Activated CD4-positive, alpha-beta memory T cell treated with anti-CD3 and anti-CD28 coated beads for 36 hours (primary cell): ENCODE data around the gene GGT7. TPM values are rescaled to one million over a fixed set of nuclear protein-coding genes. Genes with fewer than 3 reads are reported as not detected.
"Not testable (repeated sequence)": the region's sequence is repeated elsewhere in the genome, so short reads cannot be mapped to it uniquely, and the experiment has no call there.

Source experiments
- CTCF ChIA-PET: fragments of 350-600 bp; sonication (Branson Sonifier 250); formaldehyde crosslinking; loops from one replicate; lab custom pipeline; 2021; ENCODE audit warnings: antibody characterized with exemption, inconsistent platforms; lab: Charles Lee
- POLR2A ChIA-PET: fragments of 350-600 bp; sonication (Branson Sonifier 250); formaldehyde crosslinking; loops from one replicate; lab custom pipeline; 2021; ENCODE audit warnings: antibody characterized with exemption; lab: Charles Lee
- DNase-seq: peaks from one replicate; pipeline ENCODE4 v3.0.0-alpha.2; 2020
- H3K27ac Mint-ChIP-seq: one replicate; pipeline ENCODE4 v1.8.0; 2021; ENCODE audit warnings: mixed read lengths
- H3K27me3 Mint-ChIP-seq: one replicate; pipeline ENCODE4 v1.8.0; 2021; ENCODE audit warnings: mixed read lengths
- H3K36me3 Mint-ChIP-seq: one replicate; pipeline ENCODE4 v1.8.0; 2021; ENCODE audit warnings: mixed read lengths
- H3K4me1 Mint-ChIP-seq: one replicate; pipeline ENCODE4 v1.8.0; 2021; ENCODE audit warnings: low read depth, mixed read lengths
- H3K4me3 Mint-ChIP-seq: one replicate; pipeline ENCODE4 v1.8.0; 2021; ENCODE audit warnings: mild to moderate bottlenecking, mixed read lengths
- H3K9me3 Mint-ChIP-seq: one replicate; pipeline ENCODE4 v1.8.0; 2021; ENCODE audit warnings: mixed read lengths
- intact Hi-C: fragments of 100-400 bp; cut with micrococcal nuclease; formaldehyde crosslinking; loops from one replicate; pipeline ENCODE4 v1.15.1; 2023
- total RNA-seq, 2 experiments: library from RNA; stranded (reverse); gene quantifications; one replicate each; pipeline ENCODE4 v1.2.3, GENCODE V29; 2021

Gene GGT7, protein sequence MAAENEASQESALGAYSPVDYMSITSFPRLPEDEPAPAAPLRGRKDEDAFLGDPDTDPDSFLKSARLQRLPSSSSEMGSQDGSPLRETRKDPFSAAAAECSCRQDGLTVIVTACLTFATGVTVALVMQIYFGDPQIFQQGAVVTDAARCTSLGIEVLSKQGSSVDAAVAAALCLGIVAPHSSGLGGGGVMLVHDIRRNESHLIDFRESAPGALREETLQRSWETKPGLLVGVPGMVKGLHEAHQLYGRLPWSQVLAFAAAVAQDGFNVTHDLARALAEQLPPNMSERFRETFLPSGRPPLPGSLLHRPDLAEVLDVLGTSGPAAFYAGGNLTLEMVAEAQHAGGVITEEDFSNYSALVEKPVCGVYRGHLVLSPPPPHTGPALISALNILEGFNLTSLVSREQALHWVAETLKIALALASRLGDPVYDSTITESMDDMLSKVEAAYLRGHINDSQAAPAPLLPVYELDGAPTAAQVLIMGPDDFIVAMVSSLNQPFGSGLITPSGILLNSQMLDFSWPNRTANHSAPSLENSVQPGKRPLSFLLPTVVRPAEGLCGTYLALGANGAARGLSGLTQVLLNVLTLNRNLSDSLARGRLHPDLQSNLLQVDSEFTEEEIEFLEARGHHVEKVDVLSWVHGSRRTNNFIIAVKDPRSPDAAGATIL
- total RNA-seq = 10 to 100 TPM; 12.3 to 14.2 TPM

DNA sequence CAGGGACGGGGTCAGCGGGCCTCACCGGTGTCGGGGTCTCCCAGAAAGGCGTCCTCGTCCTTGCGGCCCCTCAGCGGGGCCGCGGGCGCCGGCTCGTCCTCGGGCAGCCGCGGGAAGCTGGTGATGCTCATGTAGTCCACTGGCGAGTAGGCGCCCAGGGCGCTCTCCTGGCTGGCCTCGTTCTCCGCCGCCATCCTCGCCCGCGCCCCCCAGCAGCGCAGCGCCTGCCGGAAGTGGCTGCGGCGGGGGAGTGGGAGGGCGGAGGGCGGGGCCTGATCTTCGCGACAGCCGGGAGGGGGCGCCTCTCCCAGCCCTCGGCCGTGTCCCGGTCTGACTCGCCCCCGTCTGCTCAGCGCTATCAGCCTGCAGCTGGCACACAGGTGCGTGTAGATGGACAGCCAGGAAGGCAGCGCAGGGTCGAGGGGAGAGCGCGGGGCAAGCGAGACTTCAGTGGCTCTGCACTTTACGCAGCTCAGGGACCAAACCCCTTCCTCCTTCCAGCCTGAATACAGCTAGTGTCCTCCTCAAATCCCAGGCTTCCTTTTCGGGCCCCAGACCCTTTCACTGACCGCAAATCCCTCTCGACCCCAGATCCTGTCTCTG, at the start of gene GGT7:
TSS of gene GGT7 (minus strand) at position 235 of the 603 bp plus-strand sequence. CDS start at position 194, 41 bp downstream.
- ChIA-PET POLR2A (interaction anchor here (1.0 to 2.6 kb wide), 3 partner anchors 15 to 99 kb away, joined by 3 to 16 read pairs (median 3); partner anchors contain the start of genes GSS and MYH7B), CTCF (interaction anchor here (0.6 to 5.7 kb wide), 16 partner anchors 9 to 396 kb away, joined by 3 to 139 read pairs (median 3); partner anchors contain the start of genes GSS and MYH7B)
- Mint-ChIP-seq H3K36me3 (no peaks in the 10 kb centered on the region), H3K27me3 (no peaks in the 10 kb centered on the region), H3K4me1 (peaks cover 56% of the 10 kb centered on the region), H3K4me3 (peak within 1 kb of the TSS; percentile 64), H3K9me3 (no peaks in the 10 kb centered on the region), H3K27ac (peak within 1 kb of the TSS; percentile 6)
- DNase-seq = peak; percentile 93
- intact Hi-C loops = loop anchor here (10.0 kb wide), 1 partner anchor 742 kb away; the partner anchor contains the start of gene SPAG4

DNA sequence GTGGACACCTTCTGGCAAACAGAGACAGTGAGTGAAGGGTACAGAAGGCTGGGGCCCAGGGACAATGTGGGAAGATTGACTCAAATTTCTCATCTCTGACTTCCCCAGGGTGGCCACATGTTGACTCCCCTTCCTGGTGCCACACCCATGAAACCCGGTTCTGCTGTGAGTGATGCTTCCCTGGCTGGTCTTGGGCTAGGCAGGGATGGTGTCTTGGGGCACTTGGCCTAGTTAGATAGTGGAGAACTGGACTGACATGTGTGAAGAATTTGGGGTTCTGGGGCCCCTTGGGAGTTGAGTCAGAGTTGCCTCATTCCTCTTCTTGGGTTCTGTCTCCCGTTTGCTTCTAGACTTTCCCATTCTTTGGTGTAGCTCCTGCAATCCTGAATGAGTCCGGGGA, 48.8 kb upstream of the GGT7 start:
- no peaks in the 10 kb centered on the region for H3K9me3 Mint-ChIP-seq
- no peak overlapping the region for H3K4me3 Mint-ChIP-seq
- peak; percentile 52 for DNase-seq
- H3K4me1 Mint-ChIP-seq = peaks cover 47% of the 10 kb centered on the region
- no peak overlapping the region for H3K27ac Mint-ChIP-seq
- CTCF ChIA-PET = interaction anchor here (1.1 kb wide), 1 partner anchor 51 kb away, joined by 3 read pairs; no protein-coding TSS in a partner anchor
- intact Hi-C loops = no loop called here
- POLR2A ChIA-PET = no interaction called here
- H3K27me3 Mint-ChIP-seq = no peaks in the 10 kb centered on the region
- peaks cover 19% of the 10 kb centered on the region for H3K36me3 Mint-ChIP-seq

DNA sequence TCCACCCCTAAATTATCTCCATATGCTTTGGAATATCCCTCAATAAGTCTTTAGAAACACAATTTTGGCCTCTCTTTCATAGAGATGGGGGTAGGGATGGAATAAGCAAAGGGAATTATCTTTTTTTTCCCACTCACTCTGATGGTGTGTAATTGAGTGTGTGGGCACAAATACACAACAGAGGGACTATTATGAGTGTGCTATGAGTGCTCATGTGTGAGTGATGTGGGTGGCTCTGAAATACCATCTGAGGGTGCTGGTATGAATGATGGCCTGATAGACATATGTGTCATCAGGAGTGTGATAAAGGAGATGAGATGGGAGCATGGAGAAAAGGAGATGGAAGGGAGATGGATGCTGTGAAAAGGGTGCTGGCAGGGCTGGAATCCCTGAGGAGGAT, 47.4 kb upstream of the GGT7 start:
- Mint-ChIP-seq H3K36me3 (peaks cover 18% of the 10 kb centered on the region), H3K27ac (peak overlapping the region; percentile 20), H3K4me1 (peaks cover 47% of the 10 kb centered on the region), H3K27me3 (no peaks in the 10 kb centered on the region), H3K4me3 (no peak overlapping the region), H3K9me3 (no peaks in the 10 kb centered on the region)
- CTCF ChIA-PET = interaction anchor here (0.6 kb wide), 1 partner anchor 396 kb away, joined by 3 read pairs; no protein-coding TSS in a partner anchor
- intact Hi-C loops = loop anchor here (1.0 kb wide), 1 partner anchor 29 kb away; no protein-coding TSS in a partner anchor
- POLR2A ChIA-PET = interaction anchor here (2.3 kb wide), 1 partner anchor 29 kb away, joined by 6 read pairs; no protein-coding TSS in a partner anchor
- DNase-seq = peak; percentile 24

DNA sequence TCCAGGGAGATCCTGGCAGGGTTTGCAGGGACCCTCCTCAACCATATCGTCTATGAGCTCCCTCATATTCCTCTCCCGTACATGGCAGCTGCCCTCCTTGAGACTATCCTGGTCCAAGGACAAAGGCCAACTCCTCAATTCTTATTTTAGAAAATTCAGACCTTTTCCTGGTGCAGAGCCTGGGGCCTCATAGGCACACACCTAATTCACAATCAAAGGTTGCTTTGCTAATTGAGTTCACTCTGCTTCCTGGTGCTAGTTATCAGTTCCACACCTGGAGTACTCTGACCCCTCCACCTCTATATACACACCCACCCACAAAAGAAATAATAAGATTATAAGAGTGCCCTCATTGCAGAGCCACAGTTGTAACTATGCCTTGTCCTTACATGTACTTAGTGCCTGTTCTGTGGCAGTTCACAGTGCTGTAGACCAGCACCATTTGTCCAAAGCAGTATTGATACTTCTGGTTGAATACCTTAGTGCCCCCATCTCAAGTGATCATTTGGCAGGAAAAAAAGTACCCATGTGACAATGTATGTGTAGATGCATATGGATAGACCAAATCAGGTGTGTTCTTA, 44.2 kb upstream of the GGT7 start:
- Mint-ChIP-seq H3K4me3 (no peak overlapping the region), H3K36me3 (peaks cover 18% of the 10 kb centered on the region), H3K27me3 (no peaks in the 10 kb centered on the region), H3K4me1 (peaks cover 47% of the 10 kb centered on the region), H3K9me3 (no peaks in the 10 kb centered on the region), H3K27ac (no peak overlapping the region)
- CTCF ChIA-PET = interaction anchor here (0.6 to 1.5 kb wide), 3 partner anchors 39 to 42 kb away, joined by 3 to 7 read pairs (median 4); partner anchors contain the start of genes ACSS2, GSS and MYH7B
- POLR2A ChIA-PET = interaction anchor here (0.7 to 1.1 kb wide), 2 partner anchors 24 to 105 kb away, joined by 3 read pairs; no protein-coding TSS in a partner anchor
- DNase-seq = no peak
- intact Hi-C loops = no loop called here

DNA sequence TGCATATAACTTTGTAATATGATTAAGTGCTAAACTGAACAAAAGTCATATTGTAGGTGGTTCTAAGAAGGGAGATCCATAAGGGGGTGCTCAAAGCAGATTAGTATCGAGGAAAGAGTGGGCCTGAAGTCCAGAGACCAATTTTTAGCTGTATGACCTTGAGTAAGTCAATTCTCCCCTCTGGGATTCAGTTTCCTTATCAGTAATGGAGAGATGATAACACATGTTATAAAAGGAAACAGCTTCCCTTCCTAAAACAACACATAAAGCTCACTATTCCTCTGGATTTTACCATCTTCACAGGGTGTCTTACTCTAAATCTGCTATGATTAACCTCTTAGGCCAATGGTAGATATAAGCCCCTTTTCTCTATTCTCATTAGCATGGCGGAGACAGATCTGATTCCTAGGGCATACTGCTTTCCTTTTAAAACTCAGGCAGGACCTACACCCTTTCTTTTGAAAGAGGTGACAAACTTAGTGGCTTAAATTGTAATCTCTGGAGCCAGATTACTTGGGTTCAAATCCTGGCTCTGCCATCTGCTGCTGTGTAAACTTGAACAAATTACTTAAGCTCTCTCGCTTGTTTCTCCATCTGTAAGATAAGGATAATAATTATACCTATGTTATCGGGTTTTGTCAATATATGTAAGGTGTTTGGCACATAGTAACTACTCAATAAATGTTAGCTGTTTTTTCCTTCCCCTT, 43.2 kb upstream of the GGT7 start:
- CTCF ChIA-PET = interaction anchor here (0.6 to 1.5 kb wide), 3 partner anchors 40 to 41 kb away, joined by 3 to 7 read pairs (median 4); partner anchors contain the start of genes ACSS2, GSS and MYH7B
- peaks cover 37% of the 10 kb centered on the region for H3K4me1 Mint-ChIP-seq
- POLR2A ChIA-PET = interaction anchor here (0.7 kb wide), 1 partner anchor 104 kb away, joined by 3 read pairs; no protein-coding TSS in a partner anchor

DNA sequence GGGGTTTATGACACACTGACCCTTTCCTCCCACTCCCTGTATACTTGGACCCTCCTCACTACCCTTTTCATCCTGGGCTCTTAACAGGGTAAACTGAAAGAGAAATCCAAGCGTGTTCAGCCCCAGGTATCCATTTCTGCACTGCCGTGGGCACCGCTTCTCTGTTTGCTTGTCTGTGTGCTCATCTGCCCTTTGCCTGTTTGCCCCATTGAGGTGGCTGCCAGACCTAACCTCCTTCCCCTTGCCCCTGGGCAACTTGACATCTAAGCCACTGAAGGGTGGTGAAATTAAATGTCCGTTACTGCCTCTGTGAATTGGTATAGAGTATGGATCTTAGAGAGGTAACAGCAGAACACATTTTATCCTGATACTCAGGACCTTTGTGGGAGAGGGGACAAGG, 42.5 kb upstream of the GGT7 start:
- no peaks in the 10 kb centered on the region for H3K27me3 Mint-ChIP-seq
- intact Hi-C loops = no loop called here
- no peaks in the 10 kb centered on the region for H3K9me3 Mint-ChIP-seq
- H3K4me1 Mint-ChIP-seq = peaks cover 30% of the 10 kb centered on the region
- DNase-seq = no peak
- CTCF ChIA-PET = no interaction called here
- H3K4me3 Mint-ChIP-seq = no peak overlapping the region
- H3K27ac Mint-ChIP-seq = no peak overlapping the region
- H3K36me3 Mint-ChIP-seq = peaks cover 12% of the 10 kb centered on the region
- POLR2A ChIA-PET = interaction anchor here (0.6 kb wide), 1 partner anchor 13 kb away, joined by 6 read pairs; no protein-coding TSS in a partner anchor

More for the DNA sequence above, 43.2 kb upstream of the GGT7 start:
- Mint-ChIP-seq H3K27me3 (no peaks in the 10 kb centered on the region), H3K9me3 (no peaks in the 10 kb centered on the region), H3K36me3 (peaks cover 16% of the 10 kb centered on the region), H3K27ac (no peak overlapping the region), H3K4me3 (no peak overlapping the region)
- intact Hi-C loops = no loop called here
- DNase-seq = no peak

DNA sequence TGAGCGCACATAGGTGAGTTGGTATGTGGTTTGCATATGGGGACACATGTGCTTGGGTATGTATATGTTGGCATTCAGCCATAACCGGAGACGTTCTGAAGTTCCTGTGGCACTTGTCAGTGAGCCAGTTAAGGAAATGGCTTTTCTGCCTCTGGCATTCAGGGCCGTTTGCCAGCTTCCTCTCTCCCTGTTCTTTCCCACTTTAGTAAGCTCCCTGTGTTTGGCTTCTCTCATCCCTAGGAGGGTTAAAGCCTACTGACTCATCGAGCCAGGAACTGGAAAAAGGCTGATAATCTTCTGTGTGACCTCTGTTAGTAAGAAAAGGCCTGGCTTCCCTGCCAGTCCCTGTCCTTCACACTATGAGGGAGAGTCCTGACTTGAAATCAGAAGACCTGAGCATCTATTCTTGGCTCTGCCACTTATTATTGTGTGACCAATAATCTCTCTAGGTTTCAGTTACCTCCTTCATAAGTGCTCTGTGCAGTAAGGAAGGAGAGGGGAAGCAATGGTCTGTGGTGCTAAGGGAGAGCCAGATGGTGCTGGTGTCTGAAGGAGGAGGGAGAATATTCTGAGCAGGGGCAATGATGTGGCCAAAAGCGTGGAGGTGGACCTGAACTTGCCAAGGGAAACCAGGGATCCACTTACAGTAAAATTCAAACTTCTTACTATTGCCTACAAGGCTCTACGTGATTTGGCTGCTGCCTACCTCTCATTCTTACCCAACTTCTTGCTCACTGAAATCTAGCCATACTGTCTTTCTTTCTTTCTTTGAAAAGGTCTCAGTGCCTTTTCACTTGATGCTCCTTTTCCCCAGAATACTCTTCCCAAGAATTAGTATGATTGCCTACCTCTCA, 35.2 kb upstream of the GGT7 start:
- H3K27ac Mint-ChIP-seq = no peak overlapping the region
- no peaks in the 10 kb centered on the region for H3K27me3 Mint-ChIP-seq
- intact Hi-C loops = no loop called here
- H3K4me3 Mint-ChIP-seq = no peak overlapping the region
- H3K9me3 Mint-ChIP-seq = no peaks in the 10 kb centered on the region
- DNase-seq = no peak
- POLR2A ChIA-PET = no interaction called here
- H3K4me1 Mint-ChIP-seq = peaks cover 11% of the 10 kb centered on the region
- no peaks in the 10 kb centered on the region for H3K36me3 Mint-ChIP-seq
- CTCF ChIA-PET = no interaction called here

DNA sequence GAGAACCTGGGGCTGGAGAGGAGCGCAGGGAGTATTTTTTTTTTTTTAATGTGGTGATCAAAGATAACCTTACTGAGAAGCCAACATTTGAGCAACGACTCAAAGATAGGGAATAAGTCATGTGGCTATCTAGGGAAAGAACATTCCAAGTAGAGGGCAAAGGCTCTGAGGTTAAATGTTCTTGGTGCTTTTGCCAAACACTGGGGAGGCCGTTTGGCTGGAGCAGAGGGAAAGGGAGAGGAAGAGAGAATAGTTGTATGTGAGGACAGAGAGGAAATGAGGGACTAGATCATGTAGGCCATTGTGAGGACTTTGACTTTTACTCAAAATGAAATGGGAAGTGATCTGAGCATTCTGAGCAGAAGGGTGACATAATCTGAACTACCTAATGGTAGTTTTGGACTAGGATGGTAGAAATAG, 31.6 kb upstream of the GGT7 start:
- DNase-seq = no peak
- peaks cover 11% of the 10 kb centered on the region for H3K4me1 Mint-ChIP-seq
- no peak overlapping the region for H3K27ac Mint-ChIP-seq
- ChIA-PET CTCF (no interaction called here), POLR2A (no interaction called here)
- peaks cover 5% of the 10 kb centered on the region for H3K36me3 Mint-ChIP-seq
- H3K9me3 Mint-ChIP-seq = no peaks in the 10 kb centered on the region
- H3K4me3 Mint-ChIP-seq = no peak overlapping the region
- H3K27me3 Mint-ChIP-seq = no peaks in the 10 kb centered on the region
- intact Hi-C loops = no loop called here

DNA sequence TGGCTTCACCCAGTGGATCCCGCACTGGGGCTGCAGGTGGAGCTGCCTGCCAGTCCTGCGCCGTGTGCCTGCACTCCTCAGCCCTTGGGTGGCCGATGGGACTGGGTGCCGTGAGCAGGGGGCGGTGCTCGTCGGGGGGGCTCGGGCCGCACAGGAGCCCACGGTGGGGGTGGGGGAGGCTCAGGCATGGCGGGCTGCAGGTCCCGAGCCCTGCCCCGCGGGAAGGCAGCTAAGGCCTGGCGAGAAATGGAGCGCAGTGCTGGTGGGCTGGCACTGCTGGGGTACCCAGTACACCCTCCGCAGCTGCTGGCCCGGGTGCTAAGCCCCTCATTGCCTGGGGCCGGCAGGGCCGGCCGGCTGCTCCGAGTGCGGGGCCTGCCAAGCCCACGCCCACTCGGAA, 26.1 kb upstream of the GGT7 start:
- H3K36me3 Mint-ChIP-seq, DNase-seq, H3K27ac Mint-ChIP-seq, intact Hi-C loops, H3K27me3 Mint-ChIP-seq, H3K4me1 Mint-ChIP-seq, H3K4me3 Mint-ChIP-seq, H3K9me3 Mint-ChIP-seq, CTCF ChIA-PET, POLR2A ChIA-PET: not testable (repeated sequence)

DNA sequence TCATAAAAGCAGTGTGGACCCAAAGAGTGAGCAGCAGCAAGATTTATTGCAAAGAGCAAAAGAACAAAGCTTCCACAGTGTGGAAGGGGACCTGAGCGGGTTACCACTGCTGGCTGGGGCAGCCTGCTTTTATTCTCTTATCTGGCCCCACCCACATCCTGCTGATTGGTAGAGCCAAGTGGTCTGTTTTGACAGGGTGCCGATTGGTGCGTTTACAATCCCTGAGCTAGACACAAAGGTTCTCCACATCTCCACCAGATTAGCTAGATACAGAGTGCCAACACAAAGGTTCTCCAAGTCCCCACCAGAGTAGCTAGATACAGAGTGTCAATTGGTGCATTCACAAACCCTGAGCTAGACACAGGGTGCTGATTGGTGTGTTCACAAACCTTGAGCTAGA, 25.5 kb upstream of the GGT7 start:
- H3K4me3 Mint-ChIP-seq, H3K36me3 Mint-ChIP-seq, CTCF ChIA-PET: not testable (repeated sequence)

More for the DNA sequence above, 25.5 kb upstream of the GGT7 start:
- H3K4me1 Mint-ChIP-seq, POLR2A ChIA-PET, H3K27me3 Mint-ChIP-seq, H3K9me3 Mint-ChIP-seq, H3K27ac Mint-ChIP-seq, DNase-seq, intact Hi-C loops: not testable (repeated sequence)
